PFSK-1 (cell line): ENCODE data around the gene SF3B3.

ENCODE experiments used
- FOXP2 ChIP-seq: optimal IDR thresholded peaks from 2 replicates; pipeline ENCODE3; 2011; ENCODE audit warnings: borderline replicate concordance, control low read depth, inconsistent platforms; ENCODE audit not compliant: insufficient read depth; ENCODE audit errors: extremely low read length, extremely low read depth
- POLR2AphosphoS5 ChIP-seq: IDR thresholded peaks from 2 replicates; pipeline ENCODE4 v1.6.1; 2012; ENCODE audit warnings: low read depth, mild to moderate bottlenecking, control low read depth, low read length, moderate library complexity
- REST ChIP-seq, 2 experiments: IDR thresholded peaks; 2 replicates each; pipeline versions ENCODE4 v1.6.1 to v1.8.0; 2011 to 2012; ENCODE audit warnings: low read depth in 2 of 2, low read length in 2 of 2, control low read depth in 1 of 2, inconsistent platforms in 1 of 2, mild to moderate bottlenecking in 1 of 2, moderate library complexity in 1 of 2; ENCODE audit not compliant: insufficient read depth in 1 of 2
- SIN3A ChIP-seq: IDR thresholded peaks from 2 replicates; pipeline ENCODE4 v1.6.1; 2012; ENCODE audit warnings: mild to moderate bottlenecking, low read length, moderate library complexity, borderline replicate concordance; ENCODE audit not compliant: insufficient read depth
- TAF1 ChIP-seq: IDR thresholded peaks from 2 replicates; pipeline ENCODE4 v1.6.1; 2012; ENCODE audit warnings: low read length, control low read depth, borderline replicate concordance; ENCODE audit not compliant: insufficient read depth

Gene SF3B3

GRCh38 chr16:70579648-70580630 is 56.3 kb downstream of the SF3B3 start:
- no peak for TF ChIP-seq POLR2AphosphoS5
- TF ChIP-seq SIN3A: no peak
- no peak for TF ChIP-seq FOXP2
- no peak for TF ChIP-seq REST (IDR thresholded peaks at IDR 0.05; ENCODE audit: insufficient read depth in 1 of 2, low read depth in 2 of 2, low read length in 2 of 2)

DNA sequence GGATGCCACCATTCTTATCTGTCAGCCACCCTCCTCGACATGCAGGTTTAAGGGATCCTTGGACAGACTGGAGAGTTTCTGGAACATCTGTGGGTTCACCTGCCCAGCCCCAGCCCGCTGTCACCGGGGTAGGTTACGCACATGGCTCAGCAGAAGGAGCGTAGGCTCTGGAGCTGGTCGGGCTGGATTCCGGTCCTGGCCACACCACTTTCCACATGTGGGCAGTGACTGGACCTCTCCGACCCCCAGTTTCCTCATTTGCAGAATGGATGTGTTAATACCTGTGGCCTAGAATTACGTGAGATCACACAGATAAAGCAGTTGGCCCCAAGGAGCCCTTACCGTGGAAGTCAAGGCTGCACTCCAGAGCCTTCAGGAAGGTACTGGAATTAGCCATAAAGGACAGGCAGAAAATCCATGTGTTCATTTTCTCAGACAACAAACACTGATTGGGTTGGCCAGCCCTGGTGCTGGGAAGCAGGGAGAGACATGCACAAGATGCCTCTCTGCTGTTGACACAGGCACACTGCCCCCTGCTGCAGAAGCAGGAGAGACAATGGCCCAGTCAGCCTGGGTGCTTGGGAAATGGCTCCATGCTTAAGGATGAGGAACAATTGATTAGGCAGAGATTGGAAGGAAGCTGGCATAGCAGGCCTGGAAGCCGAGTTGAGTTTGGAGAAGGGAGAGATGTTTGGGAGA is 58.8 kb downstream of the SF3B3 start:
- TF ChIP-seq SIN3A (no peak), POLR2AphosphoS5 (no peak), FOXP2 (no peak), REST (IDR thresholded peaks at IDR 0.05; ENCODE audit: insufficient read depth in 1 of 2, low read depth in 2 of 2, low read length in 2 of 2) (no peak), TAF1 (no peak)

DNA sequence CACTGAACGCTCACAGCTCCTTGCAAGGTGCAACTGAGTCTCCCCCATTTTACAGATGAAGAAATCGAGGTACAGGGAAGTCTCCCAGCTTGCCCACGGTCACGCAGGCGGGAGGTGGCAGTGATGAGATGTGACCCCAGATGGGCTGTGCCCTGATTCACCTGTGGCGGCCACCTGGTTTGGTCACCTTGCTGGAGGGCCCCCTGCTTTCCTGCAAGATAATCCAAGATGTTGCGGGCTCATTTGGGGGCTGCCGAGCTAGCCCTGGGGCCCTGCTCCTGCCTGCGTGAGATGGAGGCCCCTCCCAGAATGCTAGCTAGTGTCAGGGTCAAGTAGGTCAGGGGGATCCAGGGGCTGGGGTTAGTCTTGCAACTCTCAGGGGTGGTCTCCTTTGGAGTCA is 63.1 kb downstream of the SF3B3 start:
- no peak for TF ChIP-seq FOXP2
- no peak for TF ChIP-seq POLR2AphosphoS5
- TF ChIP-seq TAF1: no peak
- TF ChIP-seq SIN3A: no peak
- TF ChIP-seq REST (IDR thresholded peaks at IDR 0.05; ENCODE audit: insufficient read depth in 1 of 2, low read depth in 2 of 2, low read length in 2 of 2): no peak

DNA sequence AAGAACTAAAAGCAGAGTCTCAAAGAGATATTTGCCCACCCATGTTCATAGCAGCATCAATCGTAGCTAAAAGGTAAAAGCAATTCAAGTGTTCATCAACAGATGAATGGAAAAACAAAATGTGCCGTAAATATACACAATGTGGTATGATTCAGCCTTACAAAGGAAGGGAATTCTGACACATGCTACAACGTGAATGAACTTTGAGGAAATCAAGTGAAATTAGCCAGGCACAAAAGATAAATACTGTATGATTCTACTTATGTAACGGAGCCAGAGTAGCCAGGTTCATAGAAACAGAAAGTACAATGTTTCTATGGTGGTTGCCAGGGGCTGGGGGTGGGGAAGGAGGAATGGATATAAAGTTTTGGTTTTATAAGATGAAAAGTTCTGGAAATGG is 64.9 kb downstream of the SF3B3 start:
- TF ChIP-seq SIN3A: no peak
- no peak for TF ChIP-seq REST (IDR thresholded peaks at IDR 0.05; ENCODE audit: insufficient read depth in 1 of 2, low read depth in 2 of 2, low read length in 2 of 2)
- TF ChIP-seq TAF1: no peak
- TF ChIP-seq POLR2AphosphoS5: no peak
- no peak for TF ChIP-seq FOXP2
